GM12878 (cell line): ENCODE data around the gene PRSS36. TPM values are rescaled to one million over a fixed set of nuclear protein-coding genes. Genes with fewer than 3 reads are reported as not detected.

ENCODE experiments used
- ATAC-seq: fragments of 200-7000 bp; cut with Tn5 transposase; 3 replicates; pipeline ENCODE4 v1.9.1; 2020; ENCODE audit warnings: mild to moderate bottlenecking, moderate library complexity
- BruUV-seq: library from RNA; stranded (reverse); fragments of 400-500 nt; replicated peaks from 2 replicates; lab custom pipeline; 2021; lab: Mats Ljungman, UMichigan
- CTCF ChIA-PET: fragments of 300-600 bp; sonication (Branson Sonifier 250); formaldehyde crosslinking; extraction: SDS; loops from one replicate; lab custom pipeline; 2021; ENCODE audit warnings: inconsistent platforms; lab: Yijun Ruan, JAX
- POLR2A ChIA-PET: fragments of 350-600 bp; formaldehyde crosslinking; extraction: SDS; loops from one replicate; lab custom pipeline; 2021; ENCODE audit warnings: inconsistent platforms; lab: Charles Lee
- RAD21 ChIA-PET: fragments of 300-600 bp; sonication (Branson Sonifier 250); formaldehyde crosslinking; loops from one replicate; lab custom pipeline; 2023; ENCODE audit warnings: antibody characterized with exemption; ENCODE audit not compliant: unreplicated experiment; lab: Charles Lee
- SMC1A ChIA-PET: fragments of 300-600 bp; sonication (Branson Sonifier 250); formaldehyde crosslinking; loops from one replicate; lab custom pipeline; 2023; ENCODE audit not compliant: unreplicated experiment, uncharacterized antibody; lab: Charles Lee
- DNase-seq: peaks from one replicate; pipeline ENCODE4 v3.0.0-alpha.2; 2011; ENCODE audit warnings: low read depth, low spot score
- FAIRE-seq: peaks from 3 replicates; lab custom pipeline; 2011; peaks lifted over from hg19 to GRCh38; lab: Jason Lieb, UNC
- H2AFZ ChIP-seq: 2 replicates; pipeline ENCODE4 v1.6.0; 2011; ENCODE audit warnings: low read depth, low read length, control low read depth; ENCODE audit not compliant: control insufficient read depth
- H3K27ac ChIP-seq: 2 replicates; pipeline ENCODE4 v1.5.1; 2011; ENCODE audit warnings: control low read depth; ENCODE audit not compliant: control insufficient read depth, insufficient read depth
- H3K27me3 ChIP-seq, 2 experiments: replicated peaks in 1 of 2; 2 replicates each; pipeline versions ENCODE4 v1.6.0 to v1.6.1; 2011; ENCODE audit warnings: low read length in 1 of 2; ENCODE audit not compliant: control insufficient read depth in 2 of 2, insufficient read depth in 2 of 2
- H3K36me3 ChIP-seq, 2 experiments: 2 replicates each; pipeline ENCODE4 v1.5.1; 2011; ENCODE audit warnings: low read length in 1 of 2; ENCODE audit not compliant: control insufficient read depth in 2 of 2, insufficient read depth in 2 of 2
- H3K4me1 ChIP-seq: 2 replicates; pipeline ENCODE4 v1.6.1; 2011; ENCODE audit warnings: mild to moderate bottlenecking, low read length, moderate library complexity, mixed read lengths; ENCODE audit not compliant: control insufficient read depth, insufficient read depth
- H3K4me2 ChIP-seq: 2 replicates; pipeline ENCODE4 v1.6.0; 2011; ENCODE audit warnings: control low read depth; ENCODE audit not compliant: control insufficient read depth, insufficient read depth
- H3K4me3 ChIP-seq: fragments of 200-600 bp; sonication (generic); 2 replicates; pipeline ENCODE4 v1.5.1; 2016
- H3K79me2 ChIP-seq: 2 replicates; pipeline ENCODE4 v1.6.0; 2011; ENCODE audit warnings: low read length; ENCODE audit not compliant: control insufficient read depth, insufficient read depth
- H3K9ac ChIP-seq: 2 replicates; pipeline ENCODE4 v1.8.0; 2011; ENCODE audit warnings: low read length, control low read depth, mixed read lengths; ENCODE audit not compliant: control insufficient read depth, insufficient read depth
- H3K9me3 ChIP-seq: replicated peaks from 3 replicates; pipeline ENCODE4 v1.5.1; 2011; ENCODE audit warnings: mild to moderate bottlenecking, low read length; ENCODE audit not compliant: control insufficient read depth, insufficient read depth
- H4K20me1 ChIP-seq: 2 replicates; pipeline ENCODE4 v1.6.0; 2011; ENCODE audit not compliant: control insufficient read depth, insufficient read depth
- ASH2L ChIP-seq: fragments of 300-600, 200-600 bp; sonication (generic); IDR thresholded peaks from 2 replicates; pipeline ENCODE4 v1.6.1; 2017; ENCODE audit warnings: low read depth, mild to moderate bottlenecking, borderline replicate concordance
- BACH1 ChIP-seq: fragments of 450-650 bp; IDR thresholded peaks from 2 replicates; pipeline ENCODE4 v1.6.1; 2017; ENCODE audit warnings: mild to moderate bottlenecking, borderline replicate concordance
- CHD1 ChIP-seq: IDR thresholded peaks from 2 replicates; pipeline ENCODE4 v1.6.1; 2012; ENCODE audit warnings: low read depth, low read length, improper control_type of control experiment
- E4F1 ChIP-seq: fragments of 450-650 bp; IDR thresholded peaks from 2 replicates; pipeline ENCODE4 v1.6.1; 2018; ENCODE audit warnings: borderline replicate concordance, mild to moderate bottlenecking; ENCODE audit not compliant: partially characterized antibody
- FOXK2 ChIP-seq: fragments of 450-650 bp; IDR thresholded peaks from 2 replicates; pipeline ENCODE4 v1.6.1; 2017; ENCODE audit warnings: mild to moderate bottlenecking, moderate library complexity
- HDAC2 ChIP-seq: fragments of 200-600 bp; sonication (generic); IDR thresholded peaks from 2 replicates; pipeline ENCODE4 v1.6.1; 2017
- NR2C1 ChIP-seq: fragments of 450-650 bp; IDR thresholded peaks from 2 replicates; pipeline ENCODE4 v1.6.1; 2017; ENCODE audit warnings: antibody characterized with exemption, mild to moderate bottlenecking, moderate library complexity
- NR2F1 ChIP-seq: fragments of 450-650 bp; conservative IDR thresholded peaks from 2 replicates; pipeline ENCODE4 v1.6.1; 2017; ENCODE audit warnings: mild to moderate bottlenecking
- POLR2AphosphoS5 ChIP-seq: IDR thresholded peaks from 2 replicates; pipeline ENCODE4 v1.6.1; 2011; ENCODE audit warnings: mild to moderate bottlenecking, low read length, inconsistent platforms
- RELA ChIP-seq: fragments of 450-650 bp; IDR thresholded peaks from 2 replicates; pipeline ENCODE4 v1.8.0; 2014; ENCODE audit warnings: borderline replicate concordance; ENCODE audit not compliant: partially characterized antibody
- SMAD1 ChIP-seq: fragments of 450-650 bp; IDR thresholded peaks from 2 replicates; pipeline ENCODE4 v1.6.1; 2018; ENCODE audit warnings: mild to moderate bottlenecking, low read depth; ENCODE audit not compliant: partially characterized antibody
- SUPT20H ChIP-seq: IDR thresholded peaks from 2 replicates; pipeline ENCODE4 v1.6.1; 2011; ENCODE audit warnings: low read depth, mild to moderate bottlenecking, low read length, moderate library complexity, borderline replicate concordance; ENCODE audit not compliant: control insufficient read depth
- TARDBP ChIP-seq: IDR thresholded peaks from 2 replicates; pipeline ENCODE4 v1.6.1; 2016; ENCODE audit warnings: borderline replicate concordance
- ZBTB11 ChIP-seq: fragments of 450-650 bp; formaldehyde crosslinking; IDR thresholded peaks from 2 replicates; pipeline ENCODE4 v1.5.0; 2022; ENCODE audit warnings: mild to moderate bottlenecking, missing genetic modification characterization
- ZNF274 ChIP-seq: IDR thresholded peaks from one replicate; pipeline ENCODE4 v1.8.0; 2011; ENCODE audit not compliant: insufficient read length, insufficient read depth
- WGBS: methylation state at CpG from one replicate; pipeline ENCODE4 v1.1.6; 2016; ENCODE audit warnings: low lambda C conversion rate; ENCODE audit not compliant: insufficient replicate concordance, insufficient coverage; ENCODE audit errors: missing lambda C conversion rate; 5-methylcytosine and 5-hydroxymethylcytosine counted together
- in situ Hi-C: fragments of 300-500 bp; cut with MboI; formaldehyde crosslinking; loops from 9 replicates; pipeline ENCODE4 v1.14.3; 2018; ENCODE audit warnings: mixed read lengths
- intact Hi-C: fragments of 100-400 bp; cut with micrococcal nuclease; formaldehyde crosslinking; loops from one replicate; pipeline ENCODE4 v1.14.2; 2022; ENCODE audit not compliant: unreplicated experiment
- polyA plus RNA-seq, 11 experiments: library from polyadenylated mRNA; depleted of rRNA in 4 of 11; unstranded in 6 of 11; stranded (reverse) in 5 of 11; fragments of >200 nt; fragmentation: Nextera tagmentation in 4 of 11; fragmentation: Illumina TruSeq in 1 of 11; extraction: Ambion mirVana in 4 of 11; extraction: Trizol in 1 of 11; gene quantifications; 1 replicate in 1 of 11; 2 replicates in 10 of 11; pipeline versions ENCODE4 v1.2.1 to v1.2.3, GENCODE V29; 2011 to 2016; ENCODE audit warnings: inconsistent platforms in 2 of 11, missing spikeins in 2 of 11, low read depth in 1 of 11
- total RNA-seq, 4 experiments: library from RNA; depleted of rRNA in 3 of 4; stranded (reverse); fragments of >200 nt in 3 of 4; fragmentation: Illumina TruSeq in 1 of 4; extraction: Trizol in 1 of 4; gene quantifications; 2 replicates each; pipeline versions ENCODE4 v1.2.1 to v1.2.3, GENCODE V29; 2013 to 2021

Gene PRSS36
- total and polyA plus RNA-seq, 10 of the 15 experiments (the other 5 are each of a cell fraction or from before 2014, with no cell fraction given), result 0.11 to 1.1 (median 0.17) TPM; not detected in 3

- no peak overlapping the region; the same call in 1 of the 2 replicates for H3K27ac ChIP-seq
- no peak for TF ChIP-seq ZNF274
- no peak for TF ChIP-seq HDAC2
- no peak for TF ChIP-seq FOXK2
- no peak for TF ChIP-seq ASH2L
- TF ChIP-seq POLR2AphosphoS5, result peak; percentile 63; the same call in 1 of the 2 replicates
- TF ChIP-seq SMAD1, result no peak
- no peak for TF ChIP-seq SUPT20H
- 0 out of 2 replicates have a peak, but pooled peaks have one; percentile 61 for TF ChIP-seq BACH1
- TF ChIP-seq E4F1, result no peak
- TF ChIP-seq NR2F1, result no peak
- TF ChIP-seq ZBTB11 (CRISPR knock-in tag), result no peak
- TF ChIP-seq TARDBP, result no peak
- TF ChIP-seq RELA, result no peak
- TF ChIP-seq NR2C1, result no peak
- TF ChIP-seq CHD1, result no peak
- TF ChIP-seq, all 136 proteins: peak for 2
- in situ Hi-C loops (no loop called here), intact Hi-C loops (no loop called here)
- WGBS, result 97% methylated on average over 17 of the region's 17 CpGs
- no peak overlapping the region for H3K9ac ChIP-seq
- FAIRE-seq (no peak), DNase-seq (no peak), ATAC-seq (no peak)
- no peaks in the 10 kb centered on the region; the same call in 1 of the 2 replicates for H4K20me1 ChIP-seq
- ChIA-PET POLR2A (interaction anchor here (0.8 to 1.4 kb wide), 2 partner anchors 10 to 12 kb away, joined by 4 read pairs; partner anchors contain the start of gene PYCARD), SMC1A (no interaction called here), CTCF (interaction anchor here (1.2 kb wide), 1 partner anchor 9 kb away, joined by 3 read pairs; no protein-coding TSS in a partner anchor), RAD21 (interaction anchor here (1.6 kb wide), 1 partner anchor 11 kb away, joined by 5 read pairs; the partner anchor contains the start of gene PYCARD)
- H3K4me3 ChIP-seq, result no peak overlapping the region
- H3K4me2 ChIP-seq, result no peak overlapping the region
- H3K79me2 ChIP-seq, result peaks cover 30% of the 10 kb centered on the region
- peaks cover 4% of the 10 kb centered on the region for H3K4me1 ChIP-seq
- no peaks in the 10 kb centered on the region for H3K9me3 ChIP-seq
- H2AFZ ChIP-seq, result no peak overlapping the region
- no TSS peak for BruUV-seq
- peaks cover 35 to 79% of the 10 kb centered on the region in 2 experiments for H3K36me3 ChIP-seq
- no peaks in the 10 kb centered on the region for H3K27me3 ChIP-seq
Observed at GRCh38 chr16:31190818-31191444, 41.1 kb upstream of the PRSS36 start.
